Trophoblast cell (in vitro differentiated cells and primary cell): ENCODE data around the gene SIDT1.

Experiments
- DNase-seq, 2 donors: peaks; one replicate each; pipeline ENCODE4 v3.0.0-alpha.2; 2016
- H2AFZ ChIP-seq: 2 replicates; pipeline ENCODE4 v1.6.1; 2013; ENCODE audit warnings: low read length, moderate library complexity, mild to moderate bottlenecking; ENCODE audit not compliant: insufficient read depth, poor library complexity
- H2AK5ac ChIP-seq: 2 replicates; pipeline ENCODE4 v1.6.1; 2013; ENCODE audit warnings: mild to moderate bottlenecking, low read length
- H2BK120ac ChIP-seq: 2 replicates; pipeline ENCODE4 v1.6.1; 2013; ENCODE audit warnings: low read length, mild to moderate bottlenecking, moderate library complexity; ENCODE audit not compliant: insufficient read depth, poor library complexity
- H2BK12ac ChIP-seq: 2 replicates; pipeline ENCODE4 v1.6.1; 2013; ENCODE audit warnings: mild to moderate bottlenecking, low read length, moderate library complexity
- H2BK5ac ChIP-seq: 2 replicates; pipeline ENCODE4 v1.6.1; 2013; ENCODE audit warnings: low read length, low read depth, moderate library complexity, mild to moderate bottlenecking; ENCODE audit not compliant: poor library complexity
- H3K14ac ChIP-seq: 2 replicates; pipeline ENCODE4 v1.6.1; 2013; ENCODE audit warnings: mild to moderate bottlenecking, low read length
- H3K18ac ChIP-seq: 2 replicates; pipeline ENCODE4 v1.6.1; 2013; ENCODE audit warnings: mild to moderate bottlenecking, low read length
- H3K23ac ChIP-seq: 2 replicates; pipeline ENCODE4 v1.6.1; 2013; ENCODE audit warnings: low read length
- H3K27ac ChIP-seq: 2 replicates; pipeline ENCODE4 v1.5.1; 2013; ENCODE audit warnings: low read depth, mild to moderate bottlenecking, inconsistent platforms, low read length, moderate library complexity
- H3K27me3 ChIP-seq: 2 replicates; pipeline ENCODE4 v1.6.1; 2013; ENCODE audit warnings: inconsistent platforms, mild to moderate bottlenecking, low read length, moderate library complexity; ENCODE audit not compliant: insufficient read depth
- H3K36me3 ChIP-seq, 2 experiments: 1 replicate in 1 of 2; 2 replicates in 1 of 2; pipeline ENCODE4 v1.6.1; 2013; ENCODE audit warnings: low read length in 2 of 2, mild to moderate bottlenecking in 2 of 2, moderate library complexity in 1 of 2; ENCODE audit not compliant: insufficient read depth in 2 of 2, control insufficient read depth in 1 of 2
- H3K4ac ChIP-seq: 2 replicates; pipeline ENCODE4 v1.6.1; 2013; ENCODE audit warnings: low read depth, mild to moderate bottlenecking, low read length, moderate library complexity
- H3K4me1 ChIP-seq, 2 experiments: 1 replicate in 1 of 2; 2 replicates in 1 of 2; pipeline ENCODE4 v1.6.1; 2013; ENCODE audit warnings: low read length in 2 of 2, mild to moderate bottlenecking in 2 of 2, moderate library complexity in 1 of 2; ENCODE audit not compliant: insufficient read depth in 2 of 2, control insufficient read depth in 1 of 2
- H3K4me2 ChIP-seq: 2 replicates; pipeline ENCODE4 v1.6.1; 2013; ENCODE audit warnings: inconsistent platforms, mild to moderate bottlenecking, low read length, moderate library complexity
- H3K4me3 ChIP-seq: 2 replicates; pipeline ENCODE4 v1.5.1; 2013; ENCODE audit warnings: mild to moderate bottlenecking, low read depth, low read length, inconsistent platforms
- H3K79me1 ChIP-seq: one replicate; pipeline ENCODE4 v1.6.1; 2013; ENCODE audit warnings: low read length
- H3K79me2 ChIP-seq: 2 replicates; pipeline ENCODE4 v1.6.1; 2013; ENCODE audit warnings: low read length, mild to moderate bottlenecking; ENCODE audit not compliant: control insufficient read depth, insufficient read depth, poor library complexity
- H3K9ac ChIP-seq: 2 replicates; pipeline ENCODE4 v1.6.1; 2013; ENCODE audit warnings: mild to moderate bottlenecking, low read length
- H3K9me3 ChIP-seq: 2 replicates; pipeline ENCODE4 v1.6.1; 2013; ENCODE audit warnings: low read depth, mild to moderate bottlenecking, control low read depth, inconsistent platforms, low read length; ENCODE audit not compliant: insufficient read depth
- H4K12ac ChIP-seq: 2 replicates; pipeline ENCODE4 v1.6.1; 2013; ENCODE audit warnings: low read depth, mild to moderate bottlenecking, low read length, moderate library complexity
- H4K8ac ChIP-seq: 2 replicates; pipeline ENCODE4 v1.6.1; 2013; ENCODE audit warnings: low read depth, mild to moderate bottlenecking, low read length, moderate library complexity
- H4K91ac ChIP-seq: one replicate; pipeline ENCODE4 v1.6.1; 2013; ENCODE audit warnings: low read depth, mild to moderate bottlenecking, low read length, moderate library complexity
- WGBS: extraction: QIAGEN DNeasy Blood & Tissue Kit; methylation state at CpG from one replicate; pipeline ENCODE4 v1.1.7; 2013; ENCODE audit warnings: missing lambda C conversion rate; ENCODE audit not compliant: insufficient read length, insufficient coverage; ENCODE audit errors: extremely low coverage; 5-methylcytosine and 5-hydroxymethylcytosine counted together

SIDT1 gene

DNA sequence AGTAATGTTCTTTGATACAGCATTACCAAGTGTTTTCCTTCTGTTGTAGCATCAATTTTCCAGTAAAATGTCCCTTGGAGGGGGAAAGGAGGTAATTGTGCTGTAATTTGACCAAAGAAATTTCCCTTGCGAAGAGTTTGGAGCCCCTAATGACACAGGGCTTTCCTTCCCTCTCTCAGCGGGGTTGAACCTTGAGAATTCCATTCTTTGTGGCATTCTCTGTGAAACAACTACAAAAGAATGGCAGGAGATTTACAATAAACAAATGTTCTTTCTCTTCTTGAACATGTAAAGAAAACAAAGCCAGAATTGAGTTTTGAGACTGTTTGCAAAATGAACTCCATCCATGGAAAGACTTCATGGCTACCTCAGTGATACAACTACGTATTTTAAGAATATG lies 53.4 kb downstream of the SIDT1 start:
- Histone ChIP-seq H3K14ac (no peak overlapping the region), H3K27ac (no peak overlapping the region), H3K4me2 (no peak overlapping the region), H3K9me3 (no peaks in the 10 kb centered on the region), H3K4ac (no peak overlapping the region), H3K18ac (no peak overlapping the region), H3K79me2 (no peaks in the 10 kb centered on the region), H2BK12ac (no peak overlapping the region), H3K4me3 (no peak overlapping the region), H3K36me3 (no peaks in the 10 kb centered on the region), H4K8ac (no peak overlapping the region), H3K4me1 (no peaks in the 10 kb centered on the region), H3K27me3 (no peaks in the 10 kb centered on the region), H2AFZ (no peak overlapping the region), H3K23ac (no peak overlapping the region), H3K9ac (no peak overlapping the region), H3K79me1 (no peaks in the 10 kb centered on the region), H2BK120ac (no peak overlapping the region), H2BK5ac (no peak overlapping the region), H4K12ac (no peak overlapping the region), H2AK5ac (no peak overlapping the region), H4K91ac (no peak overlapping the region)
- WGBS = no CpG with 5 or more reads among the region's 3 CpGs
- no peak for DNase-seq

DNA sequence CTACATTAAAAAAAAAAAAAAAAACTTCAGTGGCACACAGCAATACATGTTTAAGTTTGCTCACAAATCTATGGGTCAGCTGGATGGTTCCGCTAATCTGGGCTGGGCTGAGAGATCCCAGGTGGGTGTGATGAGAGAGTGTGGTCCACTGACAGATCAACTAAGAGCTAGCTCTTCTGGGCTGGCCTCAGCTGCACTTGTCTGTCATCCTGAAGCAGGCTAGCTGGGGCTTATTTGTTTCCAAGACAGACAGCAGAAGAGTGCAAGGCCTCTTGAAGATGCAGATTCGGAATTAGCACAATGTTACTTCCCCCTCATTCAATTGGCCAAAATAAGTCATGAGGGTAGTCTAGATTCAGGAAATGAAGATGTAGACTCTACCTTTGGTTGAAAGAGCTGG lies 56.5 kb downstream of the SIDT1 start:
- Histone ChIP-seq H3K9me3 (no peaks in the 10 kb centered on the region), H2AK5ac (no peak overlapping the region), H3K79me2 (no peaks in the 10 kb centered on the region)

DNA sequence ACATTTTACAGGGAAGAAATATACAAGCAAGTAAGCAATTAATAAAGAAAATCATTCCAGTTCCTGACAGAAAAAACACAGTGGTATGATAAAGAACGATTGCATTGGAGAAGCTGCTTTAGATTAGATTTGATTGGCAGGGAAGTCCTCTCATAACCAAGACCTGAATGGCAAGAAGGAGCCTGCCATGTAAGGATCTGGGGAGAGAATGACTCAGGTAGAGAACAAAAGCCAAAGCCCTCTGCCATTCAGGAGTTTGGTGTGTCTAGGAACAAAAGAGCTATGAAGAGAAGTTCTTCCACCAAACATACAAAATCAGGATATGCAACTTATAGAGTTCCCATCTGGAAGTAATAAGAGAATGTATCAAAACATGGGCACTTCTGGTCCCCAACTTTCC lies 57.6 kb downstream of the SIDT1 start:
- no peak overlapping the region for H3K18ac ChIP-seq

More for the DNA sequence above, 56.5 kb downstream of the SIDT1 start:
- no peak overlapping the region for H3K14ac ChIP-seq
- DNase-seq = no peak
- H4K91ac ChIP-seq = no peak overlapping the region
- H4K8ac ChIP-seq = no peak overlapping the region
- H3K4me2 ChIP-seq = no peak overlapping the region
- H3K27me3 ChIP-seq = no peaks in the 10 kb centered on the region
- no peak overlapping the region for H2BK12ac ChIP-seq
- no peak overlapping the region for H2AFZ ChIP-seq
- no peaks in the 10 kb centered on the region for H3K36me3 ChIP-seq
- H3K79me1 ChIP-seq = no peaks in the 10 kb centered on the region
- no peak overlapping the region for H3K9ac ChIP-seq
- H3K18ac ChIP-seq = no peak overlapping the region
- H3K4me1 ChIP-seq = no peaks in the 10 kb centered on the region
- H4K12ac ChIP-seq = no peak overlapping the region
- no peak overlapping the region for H3K27ac ChIP-seq
- H2BK120ac ChIP-seq = no peak overlapping the region
- no peak overlapping the region for H3K4me3 ChIP-seq
- no peak overlapping the region for H2BK5ac ChIP-seq
- no peak overlapping the region for H3K4ac ChIP-seq
- H3K23ac ChIP-seq = no peak overlapping the region
- WGBS = no CpG with 5 or more reads among the region's 2 CpGs

DNA sequence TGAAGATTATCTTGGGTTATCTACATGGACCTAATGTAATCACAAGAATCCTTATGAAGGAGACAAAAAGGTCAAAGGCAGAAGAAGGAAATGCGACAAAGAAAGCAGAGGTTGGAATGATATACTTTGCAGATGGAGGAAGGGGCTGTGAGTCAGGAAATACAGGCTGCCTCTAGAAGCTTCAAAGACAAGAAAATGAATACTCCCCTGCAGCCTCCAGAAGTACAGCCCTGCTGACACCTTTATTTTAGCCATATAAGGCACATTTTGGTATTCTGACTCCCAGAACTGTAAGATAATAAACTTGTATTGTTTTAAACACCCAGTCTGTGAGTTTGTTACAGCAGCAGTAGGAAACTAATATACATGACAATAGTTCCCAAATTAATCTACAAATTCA lies 58.6 kb downstream of the SIDT1 start:
- no CpG with 5 or more reads among the region's 1 CpG for WGBS
- H2BK12ac ChIP-seq = no peak overlapping the region

More for the DNA sequence above, 57.6 kb downstream of the SIDT1 start:
- H3K27me3 ChIP-seq = no peaks in the 10 kb centered on the region
- DNase-seq = no peak
- no peaks in the 10 kb centered on the region for H3K4me1 ChIP-seq
- H3K36me3 ChIP-seq = no peaks in the 10 kb centered on the region
- H4K91ac ChIP-seq = no peak overlapping the region
- no peak overlapping the region for H3K4me2 ChIP-seq
- H2BK5ac ChIP-seq = no peak overlapping the region
- no CpG with 5 or more reads among the region's 1 CpG for WGBS
- no peak overlapping the region for H2BK12ac ChIP-seq
- no peaks in the 10 kb centered on the region for H3K9me3 ChIP-seq
- no peak overlapping the region for H3K14ac ChIP-seq
- H2AFZ ChIP-seq = no peak overlapping the region
- H3K79me2 ChIP-seq = no peaks in the 10 kb centered on the region
- H3K79me1 ChIP-seq = no peaks in the 10 kb centered on the region
- no peak overlapping the region for H3K4ac ChIP-seq
- H3K4me3 ChIP-seq = no peak overlapping the region
- no peak overlapping the region for H3K9ac ChIP-seq
- no peak overlapping the region for H4K12ac ChIP-seq
- no peak overlapping the region for H4K8ac ChIP-seq
- H3K27ac ChIP-seq = no peak overlapping the region
- no peak overlapping the region for H2BK120ac ChIP-seq
- H3K23ac ChIP-seq = no peak overlapping the region
- no peak overlapping the region for H2AK5ac ChIP-seq

More for the DNA sequence above, 58.6 kb downstream of the SIDT1 start:
- Histone ChIP-seq H2AK5ac (no peak overlapping the region), H3K27me3 (no peaks in the 10 kb centered on the region), H3K4ac (no peak overlapping the region), H3K4me3 (no peak overlapping the region), H3K18ac (no peak overlapping the region), H3K4me2 (no peak overlapping the region), H2BK5ac (no peak overlapping the region), H4K8ac (no peak overlapping the region), H3K23ac (no peak overlapping the region), H3K4me1 (no peaks in the 10 kb centered on the region), H3K27ac (no peak overlapping the region), H2AFZ (no peak overlapping the region), H3K14ac (no peak overlapping the region), H3K79me2 (no peaks in the 10 kb centered on the region), H2BK120ac (no peak overlapping the region), H3K36me3 (no peaks in the 10 kb centered on the region), H4K91ac (no peak overlapping the region), H4K12ac (no peak overlapping the region), H3K9ac (no peak overlapping the region), H3K9me3 (no peaks in the 10 kb centered on the region), H3K79me1 (no peaks in the 10 kb centered on the region)
- no peak for DNase-seq
